ENCODE results near the gene IRAK2. TPM values are rescaled to one million over a fixed set of nuclear protein-coding genes. Genes with fewer than 3 reads are reported as not detected.

The IRAK2 gene
- total RNA-seq, 4 donors from 2014 or later, result 3.6 to 13.6 (median 7.4) TPM

DNA sequence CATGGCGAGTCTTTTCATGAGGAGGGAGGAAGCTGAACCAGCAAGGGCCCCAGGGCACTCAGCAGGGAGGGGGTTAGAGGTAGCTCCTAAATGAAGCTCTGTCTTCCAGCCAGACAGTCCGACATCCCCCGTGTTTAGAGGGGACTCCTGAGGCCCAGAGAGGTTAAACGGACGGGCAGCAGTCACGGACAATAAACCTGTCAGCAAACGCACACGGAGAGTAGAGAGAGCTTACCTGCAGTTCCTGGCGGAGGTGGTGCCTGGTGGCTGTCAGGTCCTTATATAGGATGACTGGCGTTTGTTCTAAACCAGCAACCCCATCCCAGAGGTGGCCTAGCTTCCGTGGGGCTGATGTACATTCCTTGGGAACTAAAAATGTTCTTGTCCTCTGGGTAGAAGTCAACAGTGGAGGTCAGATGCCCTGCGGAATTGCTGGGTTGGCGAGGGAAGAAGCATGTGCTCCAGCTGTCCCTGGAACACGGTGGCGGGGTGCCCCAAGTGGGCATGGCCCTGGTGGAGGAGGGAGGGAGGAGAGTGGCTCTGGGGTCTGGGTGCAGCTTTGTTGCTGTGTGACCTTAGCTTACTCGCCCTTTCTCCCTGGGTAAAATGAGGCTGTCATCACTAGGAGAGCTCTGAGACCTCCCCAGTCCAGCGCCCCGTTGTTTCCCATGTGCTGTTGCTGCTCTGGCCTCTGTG is 125.9 kb downstream of the IRAK2 start:
- no peak for DNase-seq (ENCODE audit: low spot score in 2 of 2)
- H3K27ac ChIP-seq, result no peak overlapping the region
- no peaks in the 10 kb centered on the region for H3K27me3 ChIP-seq
- H3K36me3 ChIP-seq, result peaks cover 6% of the 10 kb centered on the region
- peaks cover 18% of the 10 kb centered on the region for H3K4me1 ChIP-seq
- no peak overlapping the region for H3K4me3 ChIP-seq
- TF ChIP-seq, protein P1, sequence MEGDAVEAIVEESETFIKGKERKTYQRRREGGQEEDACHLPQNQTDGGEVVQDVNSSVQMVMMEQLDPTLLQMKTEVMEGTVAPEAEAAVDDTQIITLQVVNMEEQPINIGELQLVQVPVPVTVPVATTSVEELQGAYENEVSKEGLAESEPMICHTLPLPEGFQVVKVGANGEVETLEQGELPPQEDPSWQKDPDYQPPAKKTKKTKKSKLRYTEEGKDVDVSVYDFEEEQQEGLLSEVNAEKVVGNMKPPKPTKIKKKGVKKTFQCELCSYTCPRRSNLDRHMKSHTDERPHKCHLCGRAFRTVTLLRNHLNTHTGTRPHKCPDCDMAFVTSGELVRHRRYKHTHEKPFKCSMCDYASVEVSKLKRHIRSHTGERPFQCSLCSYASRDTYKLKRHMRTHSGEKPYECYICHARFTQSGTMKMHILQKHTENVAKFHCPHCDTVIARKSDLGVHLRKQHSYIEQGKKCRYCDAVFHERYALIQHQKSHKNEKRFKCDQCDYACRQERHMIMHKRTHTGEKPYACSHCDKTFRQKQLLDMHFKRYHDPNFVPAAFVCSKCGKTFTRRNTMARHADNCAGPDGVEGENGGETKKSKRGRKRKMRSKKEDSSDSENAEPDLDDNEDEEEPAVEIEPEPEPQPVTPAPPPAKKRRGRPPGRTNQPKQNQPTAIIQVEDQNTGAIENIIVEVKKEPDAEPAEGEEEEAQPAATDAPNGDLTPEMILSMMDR (IDR thresholded peaks at IDR 0.05), result no peak
- TF ChIP-seq POLR2A (IDR thresholded peaks at IDR 0.05) (no peak), EP300 (IDR thresholded peaks at IDR 0.05) (no peak)
- no peaks in the 10 kb centered on the region for H3K9me3 ChIP-seq
- 87% methylated on average over 18 of the region's 18 CpGs for WGBS

DNA sequence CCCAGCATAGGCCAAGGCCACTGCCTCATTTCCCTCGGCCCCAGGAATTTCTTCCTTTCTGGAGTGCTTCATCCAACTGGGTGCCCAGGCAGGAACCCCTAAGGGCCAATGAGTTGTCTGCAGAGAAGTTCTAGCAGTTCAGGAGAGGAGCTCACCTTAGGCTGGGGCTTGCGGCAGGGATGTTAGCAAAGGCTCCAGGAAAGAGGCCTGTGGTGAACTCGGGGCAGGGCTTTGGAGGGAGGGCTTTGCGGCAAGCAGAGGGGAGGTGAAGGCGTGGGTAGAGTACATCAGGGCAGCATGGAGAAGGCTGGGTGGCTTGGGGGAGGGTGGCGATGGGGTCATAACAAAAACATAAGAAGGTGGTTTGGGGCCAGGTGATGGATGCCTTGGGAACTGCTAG is 126.9 kb downstream of the IRAK2 start:
- 94% methylated on average over 6 of the region's 6 CpGs for WGBS
- H3K36me3 ChIP-seq, result peaks cover 6% of the 10 kb centered on the region

DNA sequence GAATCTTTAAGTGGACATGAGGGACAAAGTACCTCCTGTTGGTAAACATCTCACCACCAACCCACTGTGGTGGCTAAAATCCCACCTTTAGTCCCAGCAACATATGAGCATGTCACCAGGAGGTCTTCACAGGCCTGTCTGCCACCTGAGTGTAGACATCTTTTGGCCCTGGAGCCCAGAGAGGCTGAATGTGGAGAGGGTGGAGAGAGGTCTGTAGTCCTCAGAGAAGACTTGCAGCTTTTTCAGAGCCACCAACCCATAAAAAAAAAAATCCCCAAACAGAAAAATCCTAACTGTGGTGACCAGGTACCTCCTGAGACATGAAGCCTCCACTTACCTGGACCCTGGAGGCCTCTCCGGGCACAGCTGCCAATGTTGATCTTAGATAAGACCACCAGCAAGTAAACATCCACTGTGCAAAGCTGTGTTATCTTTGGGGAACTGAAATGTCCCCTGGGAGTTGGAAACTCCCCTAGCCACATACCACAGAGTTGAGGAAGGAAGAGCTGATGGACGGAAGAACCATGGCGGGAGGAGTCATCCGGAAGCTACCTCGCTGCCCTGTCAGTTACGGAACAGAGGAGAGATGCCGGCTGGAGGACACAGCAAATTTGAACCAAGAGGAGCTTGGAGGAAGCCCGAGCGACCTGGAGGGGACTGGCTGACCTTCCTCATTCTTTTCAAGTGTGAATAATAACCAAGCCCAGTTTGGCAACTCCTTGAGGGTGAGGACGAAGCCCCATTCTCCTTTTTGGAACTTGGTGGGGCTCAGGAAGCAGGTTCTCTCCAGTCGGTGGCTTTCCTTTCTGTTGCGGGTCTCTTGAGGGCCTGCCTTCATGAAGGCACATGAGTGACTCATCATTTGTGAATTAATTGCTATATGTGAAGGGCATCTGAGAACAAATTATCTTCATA is 128.0 kb downstream of the IRAK2 start, which contains the start of gene GHRL:
GHRL (minus strand) TSS at position 443 of the 915 bp plus-strand sequence. CDS start 2,767 bp downstream, outside the sequence.
- no peak within 1 kb of the TSS for H3K4me3 ChIP-seq
- H3K27me3 ChIP-seq, result no peaks in the 10 kb centered on the region
- H3K36me3 ChIP-seq, result peaks cover 6% of the 10 kb centered on the region
- no peak for DNase-seq (ENCODE audit: low spot score in 2 of 2)
- no peaks in the 10 kb centered on the region for H3K4me1 ChIP-seq
- WGBS, result 59% methylated on average over 12 of the region's 12 CpGs
- H3K9me3 ChIP-seq, result no peaks in the 10 kb centered on the region
- TF ChIP-seq EP300 (IDR thresholded peaks at IDR 0.05) (no peak), POLR2A (IDR thresholded peaks at IDR 0.05) (no peak), POLR2AphosphoS5 (IDR thresholded peaks at IDR 0.05) (no peak)
- TF ChIP-seq, protein P1 (IDR thresholded peaks at IDR 0.05), result no peak
- H3K27ac ChIP-seq, result no peak within 1 kb of the TSS

More for the DNA sequence above, 126.9 kb downstream of the IRAK2 start:
- Histone ChIP-seq H3K9me3 (no peaks in the 10 kb centered on the region), H3K4me1 (peaks cover 7% of the 10 kb centered on the region), H3K4me3 (no peak overlapping the region), H3K27me3 (no peaks in the 10 kb centered on the region), H3K27ac (no peak overlapping the region)
- DNase-seq (ENCODE audit: low spot score in 2 of 2), result no peak
- TF ChIP-seq POLR2A (IDR thresholded peaks at IDR 0.05), result no peak
- no peak for TF ChIP-seq POLR2AphosphoS5 (IDR thresholded peaks at IDR 0.05)
- TF ChIP-seq EP300 (IDR thresholded peaks at IDR 0.05), result no peak
- TF ChIP-seq, protein P1 (IDR thresholded peaks at IDR 0.05), result no peak

Other genes starting within 250 kb of the IRAK2 start
- 100 to 1,000 TPM in 3 of 4 donors, 10 to 100 TPM in 1; 92.5 to 185 (median 137) TPM for gene IL17RC, start 247.8 kb upstream of the IRAK2 start, total RNA-seq
- gene CRELD1, start 231.1 kb upstream of the IRAK2 start, total RNA-seq, result 10 to 100 TPM; 18.9 to 46.7 (median 26.0) TPM
- gene PRRT3, start 212.5 kb upstream of the IRAK2 start, total RNA-seq, result 1 to 10 TPM; 2.5 to 6.1 (median 3.0) TPM
- gene EMC3, start 178.1 kb upstream of the IRAK2 start, total RNA-seq, result 10 to 100 TPM; 41.8 to 82.1 (median 77.5) TPM
- gene FANCD2, start 138.5 kb upstream of the IRAK2 start, total RNA-seq, result 10 to 100 TPM in 2 of 4 donors, 1 to 10 TPM in 2; 4.9 to 23.2 (median 10.5) TPM
- not detected for gene FANCD2OS, start 56.7 kb upstream of the IRAK2 start, total RNA-seq
- 100 to 1,000 TPM in 1 of 4 donors, 10 to 100 TPM in 3; 51.7 to 101 (median 83.9) TPM for gene BRK1, start 49.2 kb upstream of the IRAK2 start, total RNA-seq
- 10 to 100 TPM; 36.4 to 49.1 (median 42.8) TPM for gene VHL, start 23.1 kb upstream of the IRAK2 start, total RNA-seq
- 10 to 100 TPM; 22.1 to 33.7 (median 26.3) TPM for gene TATDN2, start 83.5 kb downstream of the IRAK2 start, total RNA-seq
- gene GHRL, start 128.0 kb downstream of the IRAK2 start, total RNA-seq, result under 1 TPM in 1 of 4 donors, not detected in 3; 0.80 TPM
- gene SEC13, start 156.2 kb downstream of the IRAK2 start, total RNA-seq, result 100 to 1,000 TPM; 104 to 137 (median 118) TPM

Measured in suprapubic skin (tissue), 4 donors.